Measurements from ENCODE around the gene LAGE3.
A peak's percentile ranks its signal among the peaks of the same experiment; 100 is the strongest.

LAGE3 gene

DNA sequence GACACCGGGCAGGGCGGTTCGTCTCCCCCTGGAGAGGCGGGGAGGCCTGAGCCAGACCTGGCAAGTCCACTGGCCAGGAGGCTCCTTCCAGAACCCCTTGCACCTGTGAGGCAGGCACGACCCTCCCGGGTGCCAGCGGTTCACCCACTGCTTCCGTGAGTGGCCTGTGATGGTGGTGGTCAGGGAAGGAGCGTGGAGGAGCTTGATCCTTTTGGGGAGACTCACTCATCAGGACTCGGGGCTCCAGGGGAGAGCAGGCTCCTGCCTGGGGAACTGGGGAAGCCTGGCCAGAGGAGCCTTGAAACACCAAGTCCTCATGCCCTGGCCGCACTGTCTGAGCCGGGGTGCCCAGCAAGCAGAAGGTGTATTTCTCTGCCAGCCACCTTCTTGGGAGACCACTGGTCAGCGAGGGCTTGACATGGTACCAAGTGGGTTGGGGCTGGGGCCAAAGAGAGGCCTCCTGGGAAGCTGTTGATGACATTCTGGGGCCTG lies 34.3 kb downstream of the LAGE3 start:
- no peaks in the 10 kb centered on the region for H3K4me1 ChIP-seq (ENCODE audit: control insufficient read depth, low read depth, low read length)
- peaks cover 15% of the 10 kb centered on the region for H3K36me3 ChIP-seq (ENCODE audit: control insufficient read depth, low read depth, low read length)
- H3K9ac ChIP-seq (ENCODE audit: low read length), result no peak overlapping the region
- no peaks in the 10 kb centered on the region for H3K27me3 ChIP-seq (ENCODE audit: control insufficient read depth, insufficient read depth, low read length)
- no peak overlapping the region for H3K27ac ChIP-seq (ENCODE audit: low read length)
- H3K4me3 ChIP-seq (ENCODE audit: low read length), result peak overlapping the region; percentile 37
- H3K9me3 ChIP-seq (ENCODE audit: control insufficient read depth, low read depth, low read length), result no peaks in the 10 kb centered on the region

DNA sequence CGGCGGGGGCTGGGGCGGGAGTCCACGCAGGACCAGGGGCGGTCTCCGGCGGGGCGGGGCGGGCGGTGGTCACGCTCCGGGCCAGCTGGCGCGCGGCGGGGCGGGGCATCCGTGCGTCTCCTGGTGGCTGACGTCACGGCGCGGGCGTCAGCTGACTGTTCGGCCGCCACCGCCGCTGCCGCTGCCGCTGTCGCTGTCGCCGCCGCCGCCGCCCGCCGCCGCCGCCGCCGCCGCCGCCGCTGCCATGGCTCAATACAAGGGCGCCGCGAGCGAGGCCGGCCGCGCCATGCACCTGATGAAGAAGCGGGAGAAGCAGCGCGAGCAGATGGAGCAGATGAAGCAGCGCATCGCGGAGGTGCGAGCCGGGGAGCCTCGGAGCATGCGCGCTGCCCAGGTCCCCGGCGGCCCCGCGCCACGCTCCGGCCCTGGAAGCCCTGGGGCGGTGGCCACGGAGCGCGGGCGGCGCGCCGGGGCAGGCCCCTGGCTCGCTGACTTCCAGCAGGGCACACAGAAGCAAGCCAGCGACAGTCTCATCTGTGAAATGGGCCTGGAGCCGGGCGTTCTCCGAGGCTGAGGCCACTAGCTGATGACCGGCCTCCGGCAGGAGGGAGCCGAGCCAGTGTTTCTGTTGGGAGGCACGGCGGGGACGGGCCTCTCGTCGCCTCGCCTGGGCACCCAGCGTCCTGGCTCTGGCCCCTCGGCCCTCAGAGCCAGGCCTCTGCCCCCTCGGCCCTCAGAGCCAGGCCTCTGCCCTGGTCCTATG lies 34.9 kb downstream of the LAGE3 start, which contains the start of gene FAM50A:
Gene FAM50A (plus strand): TSS at position 150 of the 763 bp plus-strand sequence. CDS start 95 bp downstream, at position 245.
- H3K4me3 ChIP-seq (ENCODE audit: low read length), result peak within 1 kb of the TSS; percentile 37
- no peaks in the 10 kb centered on the region for H3K9me3 ChIP-seq (ENCODE audit: control insufficient read depth, low read depth, low read length)
- H3K27ac ChIP-seq (ENCODE audit: low read length), result no peak within 1 kb of the TSS
- H3K27me3 ChIP-seq (ENCODE audit: control insufficient read depth, insufficient read depth, low read length), result no peaks in the 10 kb centered on the region
- H3K4me1 ChIP-seq (ENCODE audit: control insufficient read depth, low read depth, low read length), result no peaks in the 10 kb centered on the region
- H3K9ac ChIP-seq (ENCODE audit: low read length), result no peak within 1 kb of the TSS
- peaks cover 11% of the 10 kb centered on the region for H3K36me3 ChIP-seq (ENCODE audit: control insufficient read depth, low read depth, low read length)

DNA sequence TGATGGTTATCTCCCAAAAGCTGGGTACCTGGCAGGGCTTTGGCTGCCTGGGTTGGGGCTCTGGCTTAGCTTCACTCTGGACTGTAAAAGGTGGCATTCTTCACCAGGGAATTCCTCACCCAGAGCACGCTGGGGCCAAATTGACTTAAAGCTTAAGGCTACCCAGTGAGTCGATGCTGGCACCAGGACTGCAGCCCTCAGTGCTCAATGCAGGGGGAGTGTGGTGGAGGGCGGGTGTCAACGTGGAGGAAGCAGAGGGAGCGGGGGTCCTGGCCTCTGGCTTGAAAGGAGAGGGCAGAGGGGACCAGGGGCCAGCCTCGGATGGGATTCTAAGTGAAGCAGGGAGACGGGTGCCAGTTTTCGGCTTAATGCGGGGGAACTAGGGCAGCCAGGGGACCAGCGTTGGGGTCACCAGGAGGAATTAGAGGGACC lies 35.6 kb downstream of the LAGE3 start:
- H3K36me3 ChIP-seq (ENCODE audit: control insufficient read depth, low read depth, low read length), result peaks cover 11% of the 10 kb centered on the region
- peak overlapping the region; percentile 21 for H3K4me3 ChIP-seq (ENCODE audit: low read length)
- H3K27me3 ChIP-seq (ENCODE audit: control insufficient read depth, insufficient read depth, low read length), result no peaks in the 10 kb centered on the region
- H3K4me1 ChIP-seq (ENCODE audit: control insufficient read depth, low read depth, low read length), result no peaks in the 10 kb centered on the region
- no peak overlapping the region for H3K9ac ChIP-seq (ENCODE audit: low read length)
- H3K9me3 ChIP-seq (ENCODE audit: control insufficient read depth, low read depth, low read length), result no peaks in the 10 kb centered on the region
- H3K27ac ChIP-seq (ENCODE audit: low read length), result no peak overlapping the region

DNA sequence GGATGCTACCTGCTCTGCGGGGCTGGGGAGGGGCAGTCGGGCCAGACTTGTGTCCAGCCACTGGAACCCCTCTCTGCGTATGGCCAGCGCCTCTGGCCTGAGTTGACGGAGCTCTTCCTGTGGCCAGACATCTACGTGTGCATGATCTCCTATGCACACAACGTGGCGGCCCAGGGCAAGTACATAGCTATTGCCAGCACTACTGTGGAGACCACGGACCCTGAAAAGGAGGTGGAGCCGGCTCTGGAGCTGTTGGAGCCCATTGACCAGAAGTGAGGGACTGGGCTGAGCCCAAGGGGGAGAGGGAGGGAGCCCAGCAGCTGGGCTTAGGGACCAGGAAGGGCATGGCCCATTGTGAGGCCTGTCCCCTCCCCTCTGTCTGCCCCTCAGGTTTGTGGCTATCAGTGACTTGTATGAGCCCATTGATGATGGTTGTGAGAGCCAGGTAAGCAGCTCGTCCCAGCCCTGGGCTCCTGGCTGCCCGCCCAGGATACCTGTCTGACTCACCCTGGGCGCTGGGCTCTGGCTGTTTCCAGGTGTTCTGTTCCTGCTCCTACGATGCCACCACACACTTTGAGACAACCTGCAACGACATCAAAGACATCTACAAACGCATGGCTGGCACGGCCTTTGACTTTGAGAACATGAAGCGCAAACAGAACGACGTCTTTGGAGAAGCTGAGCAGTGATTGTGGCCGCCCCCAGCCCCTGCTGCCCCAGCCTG lies 36.9 kb downstream of the LAGE3 start:
- H3K9ac ChIP-seq (ENCODE audit: low read length), result no peak overlapping the region
- H3K9me3 ChIP-seq (ENCODE audit: control insufficient read depth, low read depth, low read length), result no peaks in the 10 kb centered on the region
- no peak overlapping the region for H3K27ac ChIP-seq (ENCODE audit: low read length)
- H3K4me3 ChIP-seq (ENCODE audit: low read length), result no peak overlapping the region
- no peaks in the 10 kb centered on the region for H3K27me3 ChIP-seq (ENCODE audit: control insufficient read depth, insufficient read depth, low read length)
- peaks cover 11% of the 10 kb centered on the region for H3K36me3 ChIP-seq (ENCODE audit: control insufficient read depth, low read depth, low read length)
- no peaks in the 10 kb centered on the region for H3K4me1 ChIP-seq (ENCODE audit: control insufficient read depth, low read depth, low read length)

DNA sequence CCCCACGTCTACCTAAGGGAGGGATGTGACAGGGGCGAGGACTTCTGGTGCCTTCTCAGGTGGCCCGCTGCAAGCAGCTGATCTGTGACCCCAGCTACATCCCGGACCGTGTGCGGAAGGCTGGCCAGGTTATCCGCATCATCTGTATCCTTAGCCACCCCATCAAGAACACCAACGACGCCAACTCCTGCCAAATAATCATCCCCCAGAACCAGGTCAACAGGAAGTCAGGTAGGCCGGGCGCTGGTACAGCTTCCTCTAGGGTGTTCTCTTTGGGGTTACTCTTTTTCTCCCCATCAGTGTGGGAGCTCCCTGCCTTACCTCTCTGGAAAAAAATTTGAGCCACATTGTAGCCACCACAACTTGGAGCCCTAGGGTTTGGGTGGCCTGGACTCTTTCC lies 37.5 kb downstream of the LAGE3 start:
- Histone ChIP-seq H3K9ac (ENCODE audit: low read length) (no peak overlapping the region), H3K27ac (ENCODE audit: low read length) (no peak overlapping the region), H3K27me3 (ENCODE audit: control insufficient read depth, insufficient read depth, low read length) (no peaks in the 10 kb centered on the region), H3K9me3 (ENCODE audit: control insufficient read depth, low read depth, low read length) (no peaks in the 10 kb centered on the region), H3K36me3 (ENCODE audit: control insufficient read depth, low read depth, low read length) (peaks cover 11% of the 10 kb centered on the region), H3K4me3 (ENCODE audit: low read length) (no peak overlapping the region), H3K4me1 (ENCODE audit: control insufficient read depth, low read depth, low read length) (no peaks in the 10 kb centered on the region)

DNA sequence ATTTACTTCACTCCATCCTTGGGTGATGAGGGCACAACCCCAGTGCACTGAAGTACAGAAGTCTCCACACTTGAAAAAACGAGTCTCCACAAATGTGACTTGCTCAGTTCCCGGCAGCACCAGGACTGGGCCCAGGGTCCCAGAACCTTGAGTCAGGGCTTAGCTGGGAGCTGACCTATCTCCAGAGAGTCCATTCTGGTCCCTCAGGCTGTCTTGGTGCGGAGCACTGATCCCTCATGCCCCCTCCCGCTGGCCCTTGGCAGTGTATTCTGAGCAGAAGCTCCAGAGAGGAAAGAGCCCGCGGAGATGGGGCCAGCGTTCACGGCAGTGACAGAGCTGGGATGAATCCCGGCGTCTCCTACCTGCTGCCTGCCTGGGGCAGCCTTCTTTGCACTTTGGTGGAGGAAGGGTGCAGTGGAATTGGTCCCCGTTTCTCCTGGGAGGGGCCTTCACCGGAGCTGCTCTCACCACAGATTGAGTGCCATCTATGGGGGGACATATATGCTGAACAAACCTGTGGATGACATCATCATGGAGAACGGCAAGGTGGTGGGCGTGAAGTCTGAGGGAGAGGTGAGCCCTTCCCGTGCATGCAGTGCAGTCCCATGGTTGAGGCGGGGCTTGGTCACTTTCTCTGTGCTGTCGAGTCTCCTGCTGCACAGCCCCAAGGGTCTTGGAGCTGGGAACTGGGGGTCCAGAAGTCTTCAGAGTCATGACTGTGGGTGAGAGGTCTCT lies 38.3 kb downstream of the LAGE3 start:
- Histone ChIP-seq H3K27ac (ENCODE audit: low read length) (no peak overlapping the region), H3K27me3 (ENCODE audit: control insufficient read depth, insufficient read depth, low read length) (no peaks in the 10 kb centered on the region)

DNA sequence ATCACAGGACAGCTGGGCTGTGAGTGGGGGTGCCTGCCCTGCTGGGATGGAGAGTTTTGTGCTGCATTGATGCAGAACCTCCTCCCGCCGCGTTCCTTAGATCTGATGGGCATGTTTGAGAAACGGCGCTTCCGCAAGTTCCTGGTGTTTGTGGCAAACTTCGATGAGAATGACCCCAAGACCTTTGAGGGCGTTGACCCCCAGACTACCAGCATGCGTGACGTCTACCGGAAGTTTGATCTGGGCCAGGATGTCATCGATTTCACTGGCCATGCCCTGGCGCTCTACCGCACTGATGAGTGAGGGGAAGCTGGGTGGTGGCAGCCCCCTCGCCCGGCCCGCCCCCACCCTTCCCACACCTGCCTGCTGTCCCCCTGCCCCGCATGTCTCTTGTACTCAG lies 39.2 kb downstream of the LAGE3 start:
- Histone ChIP-seq H3K27ac (ENCODE audit: low read length) (no peak overlapping the region), H3K36me3 (ENCODE audit: control insufficient read depth, low read depth, low read length) (peaks cover 11% of the 10 kb centered on the region), H3K27me3 (ENCODE audit: control insufficient read depth, insufficient read depth, low read length) (no peaks in the 10 kb centered on the region), H3K4me3 (ENCODE audit: low read length) (no peak overlapping the region), H3K9me3 (ENCODE audit: control insufficient read depth, low read depth, low read length) (no peaks in the 10 kb centered on the region), H3K4me1 (ENCODE audit: control insufficient read depth, low read depth, low read length) (no peaks in the 10 kb centered on the region), H3K9ac (ENCODE audit: low read length) (no peak overlapping the region)

More for the DNA sequence above, 38.3 kb downstream of the LAGE3 start:
- H3K9ac ChIP-seq (ENCODE audit: low read length), result no peak overlapping the region
- H3K4me1 ChIP-seq (ENCODE audit: control insufficient read depth, low read depth, low read length), result no peaks in the 10 kb centered on the region
- H3K9me3 ChIP-seq (ENCODE audit: control insufficient read depth, low read depth, low read length), result no peaks in the 10 kb centered on the region
- no peak overlapping the region for H3K4me3 ChIP-seq (ENCODE audit: low read length)
- H3K36me3 ChIP-seq (ENCODE audit: control insufficient read depth, low read depth, low read length), result peaks cover 11% of the 10 kb centered on the region

DNA sequence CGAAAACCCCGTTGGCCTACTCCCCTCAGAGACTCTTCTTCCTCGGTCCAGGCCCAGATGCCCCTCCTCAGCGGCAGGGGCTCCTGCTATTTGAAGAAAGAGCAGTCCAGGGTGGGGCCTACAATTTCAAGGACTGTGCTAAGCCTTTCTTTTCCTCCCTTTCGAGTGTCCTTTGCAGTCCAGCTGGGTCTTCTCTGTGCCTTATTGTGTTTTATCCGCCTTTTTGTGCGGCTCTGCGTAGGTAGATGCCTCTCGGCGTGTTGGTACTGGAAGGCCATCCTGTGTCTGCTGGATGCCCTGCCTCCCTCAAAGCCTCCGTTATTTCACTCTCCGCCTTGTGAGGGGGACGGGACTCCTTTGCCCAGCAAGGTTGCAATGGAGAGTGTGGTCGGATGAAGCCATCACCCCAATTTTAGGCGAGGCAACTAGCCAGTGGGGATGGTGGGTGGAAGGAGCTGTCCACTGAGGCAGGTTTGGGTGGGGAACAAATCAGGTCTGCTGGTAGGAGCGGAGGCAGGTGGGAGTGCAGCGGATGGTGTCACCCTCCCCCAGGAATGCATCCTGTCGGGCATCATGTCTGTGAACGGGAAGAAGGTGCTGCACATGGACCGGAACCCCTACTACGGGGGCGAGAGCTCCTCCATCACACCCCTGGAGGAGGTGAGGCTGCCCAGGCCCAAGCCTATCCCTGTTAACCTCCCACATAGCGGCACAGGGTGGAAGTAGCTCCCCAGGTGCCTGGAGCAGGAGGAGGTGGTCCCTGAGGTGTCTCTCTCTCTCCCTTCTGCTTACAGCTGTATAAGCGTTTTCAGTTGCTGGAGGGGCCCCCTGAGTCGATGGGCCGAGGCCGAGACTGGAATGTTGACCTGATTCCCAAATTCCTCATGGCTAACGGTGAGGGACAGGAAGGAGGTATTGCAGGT lies 40.8 kb downstream of the LAGE3 start:
- H3K36me3 ChIP-seq (ENCODE audit: control insufficient read depth, low read depth, low read length), result peaks cover 11% of the 10 kb centered on the region
- no peaks in the 10 kb centered on the region for H3K4me1 ChIP-seq (ENCODE audit: control insufficient read depth, low read depth, low read length)
- no peaks in the 10 kb centered on the region for H3K27me3 ChIP-seq (ENCODE audit: control insufficient read depth, insufficient read depth, low read length)
- H3K9ac ChIP-seq (ENCODE audit: low read length), result no peak overlapping the region
- peak overlapping the region; percentile 60 for H3K4me3 ChIP-seq (ENCODE audit: low read length)
- no peaks in the 10 kb centered on the region for H3K9me3 ChIP-seq (ENCODE audit: control insufficient read depth, low read depth, low read length)
- H3K27ac ChIP-seq (ENCODE audit: low read length), result no peak overlapping the region

DNA sequence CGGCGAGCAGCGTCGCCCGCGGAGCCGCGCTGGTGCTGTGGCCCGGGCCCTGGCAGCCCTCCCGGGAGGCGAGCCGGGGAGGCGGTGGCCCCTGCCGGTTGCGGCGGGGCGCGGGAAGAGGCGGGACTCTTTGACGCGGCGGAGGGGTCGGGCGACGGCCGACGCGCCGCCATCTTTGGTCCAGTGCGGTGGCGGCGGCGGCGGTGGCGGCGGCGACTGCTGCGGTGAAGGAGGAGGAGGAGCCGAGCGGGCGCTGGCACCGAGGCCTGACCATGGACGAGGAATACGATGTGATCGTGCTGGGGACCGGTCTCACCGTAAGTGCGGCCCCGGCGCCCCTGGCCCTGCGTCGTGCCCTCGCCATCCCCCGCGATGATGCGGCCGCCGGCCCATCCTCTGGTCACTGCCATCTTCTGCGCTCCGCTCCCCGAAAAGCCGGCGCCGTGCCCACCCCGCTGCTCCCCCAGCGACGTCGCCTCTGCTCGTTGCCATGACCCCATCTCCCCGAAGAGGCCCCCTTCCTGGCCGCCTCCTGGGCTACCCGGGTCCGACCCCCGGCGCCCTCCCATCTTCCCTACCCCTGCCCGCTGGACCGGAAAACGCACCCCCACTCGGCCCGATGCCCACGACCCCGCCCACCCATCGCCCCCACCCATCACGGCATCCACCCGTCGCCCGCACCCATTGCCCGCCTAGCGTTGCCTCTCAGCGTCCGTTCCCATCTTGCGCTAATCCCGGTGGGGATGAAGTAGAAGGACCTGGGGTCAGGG lies 41.9 kb downstream of the LAGE3 start, which contains the start of gene GDI1:
Gene GDI1 (plus strand): TSS at position 172 of the 770 bp plus-strand sequence. CDS start 101 bp downstream, at position 273.
- no peak within 1 kb of the TSS for H3K27ac ChIP-seq (ENCODE audit: low read length)
- no peaks in the 10 kb centered on the region for H3K27me3 ChIP-seq (ENCODE audit: control insufficient read depth, insufficient read depth, low read length)
- H3K36me3 ChIP-seq (ENCODE audit: control insufficient read depth, low read depth, low read length), result peaks cover 7% of the 10 kb centered on the region
- H3K4me1 ChIP-seq (ENCODE audit: control insufficient read depth, low read depth, low read length), result no peaks in the 10 kb centered on the region
- H3K4me3 ChIP-seq (ENCODE audit: low read length), result peak within 1 kb of the TSS; percentile 60
- H3K9ac ChIP-seq (ENCODE audit: low read length), result peak within 1 kb of the TSS; percentile 45
- no peaks in the 10 kb centered on the region for H3K9me3 ChIP-seq (ENCODE audit: control insufficient read depth, low read depth, low read length)

DNA sequence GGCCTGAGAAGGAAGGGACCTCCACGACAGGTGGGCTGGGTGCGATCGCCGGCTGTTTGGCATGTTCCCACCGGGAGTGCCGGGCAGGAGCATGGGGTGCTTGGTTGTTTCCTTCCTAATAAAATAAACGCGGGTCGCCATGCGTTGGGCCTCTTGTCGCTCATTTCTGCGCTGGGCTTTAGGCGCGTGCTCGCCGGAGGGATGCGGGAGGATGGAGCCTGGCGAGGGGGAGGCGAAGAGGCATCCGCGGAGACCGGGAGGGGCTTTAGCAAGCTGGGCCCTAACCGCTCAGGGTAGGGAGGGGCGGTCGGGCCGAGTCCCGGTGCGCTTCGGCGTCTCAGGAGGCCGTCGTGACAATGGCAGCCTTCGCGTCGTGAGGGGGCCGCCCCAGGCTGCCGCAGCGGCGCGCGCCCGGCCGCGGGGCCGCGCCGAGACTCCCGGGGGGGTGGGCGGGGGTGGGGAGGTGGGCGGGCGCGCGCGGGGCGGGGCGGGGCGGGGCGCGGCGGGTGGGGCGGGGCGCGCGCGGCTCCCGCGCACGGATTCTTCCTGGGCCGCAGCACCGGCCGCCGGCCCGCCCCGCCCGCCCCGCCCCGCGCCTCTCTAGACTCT lies 42.6 kb downstream of the LAGE3 start:
- Histone ChIP-seq H3K27me3 (ENCODE audit: control insufficient read depth, insufficient read depth, low read length) (no peaks in the 10 kb centered on the region), H3K4me3 (ENCODE audit: low read length) (peak overlapping the region; percentile 56), H3K9me3 (ENCODE audit: control insufficient read depth, low read depth, low read length) (no peaks in the 10 kb centered on the region), H3K9ac (ENCODE audit: low read length) (peak overlapping the region; percentile 45), H3K36me3 (ENCODE audit: control insufficient read depth, low read depth, low read length) (peaks cover 4% of the 10 kb centered on the region), H3K4me1 (ENCODE audit: control insufficient read depth, low read depth, low read length) (no peaks in the 10 kb centered on the region), H3K27ac (ENCODE audit: low read length) (no peak overlapping the region)
